Measurements from ENCODE around the gene GRAMD1B.
A peak's percentile ranks its signal among the peaks of the same experiment; 100 is the strongest.
"Not testable (repeated sequence)": the region's sequence is repeated elsewhere in the genome, so short reads cannot be mapped to it uniquely, and the experiment has no call there.

The GRAMD1B gene

DNA sequence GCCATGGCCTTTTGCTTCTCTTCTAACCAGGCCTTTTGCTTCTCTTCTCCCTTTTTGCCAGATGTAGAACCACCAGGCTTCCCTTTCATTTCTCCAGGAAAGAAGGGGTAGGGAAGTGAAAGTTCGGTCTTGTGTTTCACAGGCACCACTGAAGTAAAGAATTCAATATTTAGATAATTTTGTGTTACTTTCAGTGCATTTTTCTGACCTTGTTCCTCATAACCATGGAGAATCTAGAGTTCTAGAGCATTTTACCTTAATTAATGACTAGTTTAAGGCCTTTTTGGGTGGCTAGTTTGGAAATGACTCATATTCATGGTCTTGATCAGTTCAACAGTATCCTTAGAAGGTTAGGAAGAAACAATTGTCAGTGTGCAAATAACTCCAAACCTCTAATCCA is 22.7 kb downstream of the GRAMD1B start:
- DNase-seq = no peak
- Histone ChIP-seq H3K9me3 (ENCODE audit: insufficient read depth, low read length, severe bottlenecking) (no peaks in the 10 kb centered on the region), H4K20me1 (ENCODE audit: insufficient read depth, low read length) (no peaks in the 10 kb centered on the region), H3K36me3 (ENCODE audit: insufficient read depth, low read length) (peaks cover 2% of the 10 kb centered on the region; the same call in 1 of the 2 replicates), H3K4me3 (ENCODE audit: low read depth in 1 of 2, low read length in 2 of 2) (no peak overlapping the region), H3K27ac (ENCODE audit: low read length) (no peak overlapping the region), H3K4me2 (ENCODE audit: insufficient read depth, low read length) (no peak overlapping the region), H3K4me1 (ENCODE audit: insufficient read depth, low read length) (peaks cover 12% of the 10 kb centered on the region), H3K79me2 (ENCODE audit: insufficient read depth, low read length) (no peaks in the 10 kb centered on the region), H3K27me3 (ENCODE audit: insufficient read depth, low read length, poor library complexity) (no peaks in the 10 kb centered on the region), H3K9ac (ENCODE audit: low read depth, low read length) (no peak overlapping the region), H2AFZ (ENCODE audit: low read depth, low read length) (no peak overlapping the region)
- ATAC-seq (ENCODE audit: insufficient read depth, low read depth) = no peak
- no peak for TF ChIP-seq EZH2 (IDR thresholded peaks at IDR 0.05; ENCODE audit: borderline replicate concordance, low read depth, low read length, severe bottlenecking)
- TF ChIP-seq, protein P1, sequence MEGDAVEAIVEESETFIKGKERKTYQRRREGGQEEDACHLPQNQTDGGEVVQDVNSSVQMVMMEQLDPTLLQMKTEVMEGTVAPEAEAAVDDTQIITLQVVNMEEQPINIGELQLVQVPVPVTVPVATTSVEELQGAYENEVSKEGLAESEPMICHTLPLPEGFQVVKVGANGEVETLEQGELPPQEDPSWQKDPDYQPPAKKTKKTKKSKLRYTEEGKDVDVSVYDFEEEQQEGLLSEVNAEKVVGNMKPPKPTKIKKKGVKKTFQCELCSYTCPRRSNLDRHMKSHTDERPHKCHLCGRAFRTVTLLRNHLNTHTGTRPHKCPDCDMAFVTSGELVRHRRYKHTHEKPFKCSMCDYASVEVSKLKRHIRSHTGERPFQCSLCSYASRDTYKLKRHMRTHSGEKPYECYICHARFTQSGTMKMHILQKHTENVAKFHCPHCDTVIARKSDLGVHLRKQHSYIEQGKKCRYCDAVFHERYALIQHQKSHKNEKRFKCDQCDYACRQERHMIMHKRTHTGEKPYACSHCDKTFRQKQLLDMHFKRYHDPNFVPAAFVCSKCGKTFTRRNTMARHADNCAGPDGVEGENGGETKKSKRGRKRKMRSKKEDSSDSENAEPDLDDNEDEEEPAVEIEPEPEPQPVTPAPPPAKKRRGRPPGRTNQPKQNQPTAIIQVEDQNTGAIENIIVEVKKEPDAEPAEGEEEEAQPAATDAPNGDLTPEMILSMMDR (IDR thresholded peaks at IDR 0.05; ENCODE audit: borderline replicate concordance, extremely low read depth, low read length, poor library complexity, severe bottlenecking) = no peak

DNA sequence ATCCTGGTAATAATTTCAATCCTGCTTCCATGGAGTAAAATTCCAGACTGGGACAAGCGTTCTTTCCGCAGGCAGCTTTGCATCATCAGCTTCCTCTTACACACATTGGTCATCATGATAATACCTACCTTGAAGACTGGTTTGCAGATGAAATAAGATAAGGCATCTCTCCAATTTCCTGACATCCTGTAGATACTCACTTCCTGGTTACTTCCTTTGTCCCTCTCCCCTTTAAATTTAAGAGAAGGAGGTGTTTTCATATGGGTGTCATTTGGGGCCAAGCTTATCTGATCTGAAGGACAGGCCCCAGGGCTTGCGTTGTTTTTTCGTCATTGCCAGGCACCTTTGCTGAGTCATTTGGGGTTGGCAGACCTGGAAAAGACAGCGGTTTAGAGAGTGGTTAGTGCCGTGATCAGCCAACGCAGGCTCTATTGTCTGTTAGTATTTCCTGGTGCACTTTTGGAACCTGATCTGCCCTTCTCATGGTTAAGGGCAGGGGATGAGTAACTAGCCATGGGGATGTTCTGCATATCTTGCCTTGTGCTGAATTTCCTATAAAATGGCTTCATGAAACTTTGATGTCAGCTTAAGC is 24.1 kb downstream of the GRAMD1B start:
- Histone ChIP-seq H3K36me3 (ENCODE audit: insufficient read depth, low read length) (peaks cover 6% of the 10 kb centered on the region; the same call in 1 of the 2 replicates), H3K4me1 (ENCODE audit: insufficient read depth, low read length) (peaks cover 12% of the 10 kb centered on the region), H3K9ac (ENCODE audit: low read depth, low read length) (no peak overlapping the region), H3K4me3 (ENCODE audit: low read depth in 1 of 2, low read length in 2 of 2) (no peak overlapping the region), H3K27me3 (ENCODE audit: insufficient read depth, low read length, poor library complexity) (no peaks in the 10 kb centered on the region), H3K9me3 (ENCODE audit: insufficient read depth, low read length, severe bottlenecking) (no peaks in the 10 kb centered on the region), H4K20me1 (ENCODE audit: insufficient read depth, low read length) (no peaks in the 10 kb centered on the region), H2AFZ (ENCODE audit: low read depth, low read length) (no peak overlapping the region), H3K79me2 (ENCODE audit: insufficient read depth, low read length) (no peaks in the 10 kb centered on the region), H3K4me2 (ENCODE audit: insufficient read depth, low read length) (no peak overlapping the region), H3K27ac (ENCODE audit: low read length) (no peak overlapping the region)
- DNase-seq (peak; percentile 24), ATAC-seq (ENCODE audit: insufficient read depth, low read depth) (peak; percentile 44; the same call in 2 of the 3 replicates)
- no peak for TF ChIP-seq EZH2 (IDR thresholded peaks at IDR 0.05; ENCODE audit: borderline replicate concordance, low read depth, low read length, severe bottlenecking)
- TF ChIP-seq, protein P1 (IDR thresholded peaks at IDR 0.05; ENCODE audit: borderline replicate concordance, extremely low read depth, low read length, poor library complexity, severe bottlenecking) = no peak

DNA sequence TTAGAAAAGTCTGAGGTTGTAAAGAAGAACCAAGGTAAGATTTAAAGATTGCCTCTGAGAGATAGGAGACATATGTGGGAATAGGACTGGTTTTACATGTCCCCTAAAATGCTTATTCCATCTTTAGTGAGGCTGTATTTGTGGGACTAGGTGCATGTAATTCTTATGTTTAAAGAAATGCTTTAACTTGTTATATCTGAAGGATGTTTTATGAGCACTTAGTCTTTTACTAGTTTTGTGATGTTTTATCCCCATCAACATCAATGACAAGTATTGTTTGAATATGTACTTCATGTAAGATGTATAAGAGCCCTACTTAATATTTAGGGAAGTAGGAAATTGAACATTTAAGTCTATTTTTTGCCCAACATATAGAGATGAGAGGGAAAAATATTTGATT is 24.7 kb downstream of the GRAMD1B start:
- ATAC-seq (ENCODE audit: insufficient read depth, low read depth) = no peak
- Histone ChIP-seq H3K27ac (ENCODE audit: low read length) (no peak overlapping the region), H3K79me2 (ENCODE audit: insufficient read depth, low read length) (no peaks in the 10 kb centered on the region), H3K4me1 (ENCODE audit: insufficient read depth, low read length) (peaks cover 12% of the 10 kb centered on the region), H2AFZ (ENCODE audit: low read depth, low read length) (no peak overlapping the region), H3K36me3 (ENCODE audit: insufficient read depth, low read length) (peaks cover 6% of the 10 kb centered on the region; the same call in 1 of the 2 replicates), H3K27me3 (ENCODE audit: insufficient read depth, low read length, poor library complexity) (no peaks in the 10 kb centered on the region), H3K9me3 (ENCODE audit: insufficient read depth, low read length, severe bottlenecking) (no peaks in the 10 kb centered on the region), H3K4me2 (ENCODE audit: insufficient read depth, low read length) (no peak overlapping the region), H3K4me3 (ENCODE audit: low read depth in 1 of 2, low read length in 2 of 2) (no peak overlapping the region), H4K20me1 (ENCODE audit: insufficient read depth, low read length) (no peaks in the 10 kb centered on the region), H3K9ac (ENCODE audit: low read depth, low read length) (no peak overlapping the region)
- TF ChIP-seq EZH2 (IDR thresholded peaks at IDR 0.05; ENCODE audit: borderline replicate concordance, low read depth, low read length, severe bottlenecking) = no peak
- TF ChIP-seq, protein P1 (IDR thresholded peaks at IDR 0.05; ENCODE audit: borderline replicate concordance, extremely low read depth, low read length, poor library complexity, severe bottlenecking) = no peak
- no peak for DNase-seq

DNA sequence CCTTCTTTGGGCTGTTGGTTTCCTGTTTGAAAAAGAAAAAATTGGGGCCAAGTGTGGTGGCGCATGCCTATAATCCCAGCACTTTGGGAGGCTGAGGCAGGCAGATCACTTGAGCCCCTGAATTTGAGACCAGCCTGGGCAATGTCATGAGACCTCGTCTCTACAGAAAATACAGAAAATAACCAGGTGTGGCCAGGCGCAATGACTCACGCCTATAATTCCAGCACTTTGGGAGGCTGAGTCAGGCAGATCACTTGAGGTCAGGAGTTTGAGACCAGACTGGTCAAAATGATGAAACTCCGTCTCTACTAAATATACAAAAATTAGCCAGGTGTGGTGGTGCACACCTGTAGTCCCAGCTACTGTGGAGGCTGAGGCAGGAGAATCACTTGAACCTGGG is 26.4 kb downstream of the GRAMD1B start:
- not testable (repeated sequence) for H4K20me1 ChIP-seq (ENCODE audit: insufficient read depth, low read length); H2AFZ ChIP-seq (ENCODE audit: low read depth, low read length); H3K27me3 ChIP-seq (ENCODE audit: insufficient read depth, low read length, poor library complexity); H3K9ac ChIP-seq (ENCODE audit: low read depth, low read length); ATAC-seq (ENCODE audit: insufficient read depth, low read depth); H3K27ac ChIP-seq (ENCODE audit: low read length); H3K9me3 ChIP-seq (ENCODE audit: insufficient read depth, low read length, severe bottlenecking); H3K36me3 ChIP-seq (ENCODE audit: insufficient read depth, low read length); DNase-seq; H3K79me2 ChIP-seq (ENCODE audit: insufficient read depth, low read length); H3K4me3 ChIP-seq (ENCODE audit: low read depth in 1 of 2, low read length in 2 of 2); H3K4me2 ChIP-seq (ENCODE audit: insufficient read depth, low read length)
- peaks cover 12% of the 10 kb centered on the region for H3K4me1 ChIP-seq (ENCODE audit: insufficient read depth, low read length)
